ENCODE data around the gene BLTP2.
"Not testable (repeated sequence)": the region's sequence is repeated elsewhere in the genome, so short reads cannot be mapped to it uniquely, and the experiment has no call there.

The BLTP2 gene

DNA sequence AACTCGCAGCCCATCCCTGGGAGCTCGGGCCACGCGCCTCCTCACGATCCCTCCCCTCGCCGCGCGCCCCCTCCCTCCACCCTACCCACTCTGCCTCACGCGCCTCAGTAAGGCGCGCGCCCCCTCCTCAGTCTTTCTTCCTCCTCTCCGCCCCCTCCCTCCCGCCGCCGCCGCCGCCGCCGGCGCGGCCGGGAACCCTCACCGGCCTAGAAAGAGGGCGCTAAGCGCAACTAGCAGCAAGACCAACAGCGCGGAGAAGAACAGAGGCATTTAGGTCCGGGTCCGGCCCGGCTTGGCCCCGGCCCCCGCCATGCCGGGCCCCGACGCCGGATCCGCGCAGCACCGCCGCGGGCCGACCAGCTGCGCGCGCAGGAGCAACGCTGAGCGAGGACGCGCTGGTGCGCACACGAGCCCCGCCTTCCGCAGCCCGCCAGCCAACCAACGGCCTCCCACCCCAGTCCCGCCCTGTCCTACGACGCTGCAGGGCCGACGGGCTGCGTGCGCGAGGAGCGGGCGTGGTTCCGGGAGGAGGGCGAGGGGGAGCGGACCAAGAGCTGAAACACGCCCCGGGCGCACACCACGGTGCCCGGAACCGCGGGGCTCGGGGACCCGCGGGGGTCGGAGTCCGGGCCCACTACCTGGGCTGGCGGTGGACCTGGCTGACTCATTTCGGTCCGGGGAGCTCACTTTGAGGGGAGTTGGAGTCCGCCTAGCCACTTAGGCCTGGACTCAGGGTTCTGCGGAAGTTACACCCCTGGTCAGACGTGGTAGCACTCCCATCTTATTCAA is at the start of gene BLTP2:
TSS of gene BLTP2 (minus strand) at position 372 of the 789 bp plus-strand sequence. CDS start at position 270, 102 bp downstream.
- peak; percentile 96 for DNase-seq

- DNase-seq = no peak
Measured at GRCh38 chr17:28693869-28694268, 48.9 kb upstream of the BLTP2 start.

DNA sequence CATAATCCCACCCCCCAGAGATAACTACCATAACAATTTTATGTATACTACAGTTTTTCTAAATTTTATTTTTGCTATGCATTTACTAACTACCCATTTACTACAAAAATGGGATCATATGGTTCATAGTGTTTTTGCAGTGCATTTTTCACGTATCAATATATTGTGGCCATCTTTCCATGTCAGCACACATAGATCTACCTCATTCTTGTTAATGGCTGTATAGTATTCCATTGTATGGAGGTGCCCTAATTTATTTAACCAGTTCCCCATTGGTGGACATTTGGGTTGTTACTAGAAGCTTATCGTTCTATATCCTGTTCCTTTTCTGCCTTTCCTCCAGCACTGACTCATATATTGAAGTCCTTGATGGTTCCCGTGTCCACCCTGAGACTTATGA is 44.1 kb upstream of the BLTP2 start:
- DNase-seq = no peak

- DNase-seq = no peak
Measured at GRCh38 chr17:28688481-28688880, 43.5 kb upstream of the BLTP2 start.

DNA sequence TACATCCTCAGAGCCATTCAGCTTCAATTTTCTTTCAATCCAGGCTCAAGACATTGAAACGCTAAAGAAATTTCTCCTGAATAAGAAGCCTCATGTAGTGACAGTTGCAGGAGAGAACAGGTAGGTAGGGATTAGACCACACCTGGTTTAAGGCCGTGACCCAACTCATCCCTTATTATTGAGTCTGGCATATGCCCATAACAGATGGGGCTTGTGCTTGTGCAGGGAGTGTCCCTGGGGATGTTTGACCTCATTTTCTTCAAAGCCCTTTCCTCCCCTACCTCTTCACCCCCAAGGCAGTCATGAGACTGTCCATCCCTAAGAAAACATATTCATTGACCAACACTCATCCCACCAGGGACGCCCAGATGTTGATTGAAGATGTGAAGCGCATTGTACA is 41.3 kb upstream of the BLTP2 start:
- no peak for DNase-seq

DNA sequence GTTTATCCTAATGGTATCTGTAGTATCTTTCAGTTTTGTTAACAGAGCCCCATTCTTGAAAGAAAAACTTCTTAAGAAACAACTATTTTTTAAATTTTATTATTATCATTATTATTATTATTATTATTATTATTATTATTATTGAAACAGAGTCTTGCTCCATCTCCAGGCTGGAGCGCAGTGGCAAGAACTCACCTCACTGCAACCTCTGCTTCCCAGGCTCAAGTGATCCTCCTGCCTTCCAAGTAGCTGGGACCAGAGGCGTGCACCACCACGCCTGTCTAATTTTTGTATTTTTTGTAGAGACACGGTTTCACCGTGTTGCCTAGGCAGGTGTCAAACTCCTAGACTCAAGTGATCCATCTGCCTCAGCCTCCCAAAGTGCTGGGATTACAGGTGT is 40.4 kb upstream of the BLTP2 start:
- no peak for DNase-seq

DNA sequence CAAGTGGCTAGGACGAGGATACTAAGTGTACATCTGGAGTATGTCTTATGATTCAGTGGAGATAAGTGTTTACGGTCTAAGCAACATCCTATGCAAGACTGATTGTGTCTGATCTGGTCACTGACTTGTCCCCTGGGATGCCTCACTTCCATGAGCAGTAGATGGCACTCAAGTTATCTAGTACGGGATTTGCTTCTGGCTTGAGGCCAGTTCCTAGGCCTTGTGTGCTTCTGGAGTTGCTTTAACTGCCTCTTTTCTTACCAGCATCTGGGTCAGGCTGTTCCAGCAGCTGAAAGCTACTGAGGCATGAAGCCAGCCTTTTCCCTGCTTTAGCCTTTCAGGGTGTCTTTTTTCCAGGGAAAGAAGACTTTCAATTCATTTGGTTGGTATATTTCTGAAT is 40.0 kb upstream of the BLTP2 start:
- DNase-seq = no peak

DNA sequence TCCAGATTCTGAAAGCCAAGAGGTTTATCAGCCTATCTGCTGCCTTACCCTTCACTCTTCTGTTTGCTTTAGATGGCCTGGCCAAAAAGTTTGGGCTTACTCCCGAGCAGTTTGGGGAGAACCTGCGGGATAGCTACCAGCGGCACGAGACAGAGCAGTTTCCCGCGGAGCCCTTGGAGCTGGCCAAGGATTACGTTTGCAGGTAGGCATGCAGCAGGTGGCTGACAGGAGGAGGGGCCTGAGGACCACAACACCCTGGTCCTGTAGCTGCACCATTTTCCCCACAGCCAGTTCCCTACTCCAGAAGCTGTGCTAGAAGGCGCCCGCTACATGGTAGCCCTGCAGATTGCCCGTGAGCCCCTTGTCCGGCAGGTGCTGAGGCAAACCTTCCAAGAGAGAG is 37.7 kb upstream of the BLTP2 start:
- no peak for DNase-seq

DNA sequence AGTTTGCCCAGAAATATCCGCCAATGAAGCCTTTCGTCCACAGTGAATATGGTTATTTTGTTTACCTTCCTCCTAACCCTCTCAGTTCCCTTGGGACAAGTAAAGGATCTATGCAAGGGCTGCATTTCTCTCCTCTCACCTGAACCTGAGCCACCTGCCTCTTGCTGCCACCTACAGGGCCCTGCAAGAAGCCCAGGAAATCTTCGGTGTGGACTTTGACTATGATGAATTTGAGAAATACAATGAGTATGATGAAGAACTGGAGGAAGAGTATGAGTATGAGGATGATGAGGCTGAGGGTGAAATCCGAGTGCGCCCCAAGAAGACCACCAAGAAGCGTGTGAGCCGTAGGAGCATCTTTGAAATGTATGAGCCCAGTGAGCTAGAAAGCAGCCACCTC is 31.0 kb upstream of the BLTP2 start:
- DNase-seq = no peak

GRCh38 chr17:28675490-28675889 is 30.5 kb upstream of the BLTP2 start:
- no peak for DNase-seq

DNA sequence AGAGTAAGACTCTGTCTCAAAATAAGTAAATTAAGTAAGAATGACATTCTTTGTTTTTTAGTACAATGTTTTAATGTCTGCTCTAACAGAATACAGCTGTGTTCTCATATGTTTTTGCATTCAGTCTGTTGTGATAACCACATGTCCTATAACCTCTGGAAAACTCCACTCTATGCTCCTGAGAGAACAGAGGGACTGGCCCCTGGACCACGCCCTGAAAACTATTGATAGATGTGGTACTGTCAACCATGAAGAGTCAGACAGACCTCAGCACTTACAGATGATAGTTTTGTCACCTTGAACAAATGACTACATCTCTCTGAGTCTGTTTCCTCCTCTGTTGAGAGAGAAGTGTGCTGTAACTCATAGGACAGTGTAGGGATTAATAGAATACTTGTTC is 25.0 kb upstream of the BLTP2 start:
- no peak for DNase-seq

- no peak for DNase-seq
Measured at GRCh38 chr17:28667870-28668269, 22.9 kb upstream of the BLTP2 start.

GRCh38 chr17:28665994-28666393 is 21.0 kb upstream of the BLTP2 start:
- no peak for DNase-seq

GRCh38 chr17:28663723-28664122 is 18.8 kb upstream of the BLTP2 start:
- DNase-seq = no peak

GRCh38 chr17:28662527-28662829 is 17.5 kb upstream of the BLTP2 start:
- DNase-seq = no peak

DNA sequence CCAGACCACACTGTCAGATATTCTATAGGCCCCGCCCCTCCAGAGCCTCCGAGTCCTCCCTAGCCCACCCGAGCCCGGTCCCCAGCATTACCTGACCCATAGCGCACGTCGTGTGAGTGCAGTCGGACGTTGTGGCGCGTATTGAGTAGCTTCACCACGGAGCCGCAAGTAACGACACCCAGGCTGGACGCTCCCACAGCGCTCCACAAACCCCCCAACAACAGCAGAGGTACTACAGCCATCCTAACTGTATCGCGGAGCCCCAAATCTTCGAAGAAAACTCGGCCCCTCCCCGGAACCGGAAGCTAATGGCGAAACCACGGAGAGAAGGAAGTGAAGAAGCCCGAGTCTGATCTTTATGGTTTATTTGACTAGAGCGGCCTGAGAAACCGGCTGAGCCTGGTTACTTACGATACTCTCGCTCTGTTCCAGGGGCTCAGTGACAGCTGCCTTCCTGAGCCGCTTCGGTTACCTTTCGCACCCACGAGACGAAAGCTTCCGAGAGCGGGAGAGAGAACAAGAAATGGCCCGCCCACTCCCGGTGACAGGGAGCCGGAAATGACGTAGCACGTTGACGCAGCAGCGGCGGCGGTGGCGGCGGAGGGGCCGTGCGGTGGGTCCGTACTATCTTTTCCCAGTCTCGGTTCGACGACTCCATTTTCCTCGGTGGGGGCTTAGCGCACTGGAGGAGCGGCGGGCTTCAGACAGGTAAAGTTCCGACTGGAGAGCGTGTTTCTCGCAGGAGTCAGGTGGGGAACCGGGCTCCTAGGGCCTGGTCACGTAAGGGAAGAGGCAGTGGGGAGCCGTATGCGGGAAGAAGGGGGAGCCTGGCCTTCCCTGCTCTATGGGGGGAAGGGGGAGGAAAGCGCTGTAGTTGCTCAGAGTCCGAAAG is 16.9 kb upstream of the BLTP2 start, which contains the start of the genes SDF2 and SUPT6H:
TSS of gene SDF2 (minus strand) at position 272 of the 892 bp plus-strand sequence. CDS start at position 242, 30 bp downstream.
TSS of gene SUPT6H (plus strand) at position 571 of the 892 bp plus-strand sequence. CDS start 11,197 bp downstream, outside the sequence.
- peak; percentile 95 for DNase-seq

GRCh38 chr17:28659497-28659881 is 14.5 kb upstream of the BLTP2 start:
- not testable (repeated sequence) for DNase-seq

GRCh38 chr17:28658766-28659496 is 14.0 kb upstream of the BLTP2 start:
- DNase-seq = not testable (repeated sequence)

DNA sequence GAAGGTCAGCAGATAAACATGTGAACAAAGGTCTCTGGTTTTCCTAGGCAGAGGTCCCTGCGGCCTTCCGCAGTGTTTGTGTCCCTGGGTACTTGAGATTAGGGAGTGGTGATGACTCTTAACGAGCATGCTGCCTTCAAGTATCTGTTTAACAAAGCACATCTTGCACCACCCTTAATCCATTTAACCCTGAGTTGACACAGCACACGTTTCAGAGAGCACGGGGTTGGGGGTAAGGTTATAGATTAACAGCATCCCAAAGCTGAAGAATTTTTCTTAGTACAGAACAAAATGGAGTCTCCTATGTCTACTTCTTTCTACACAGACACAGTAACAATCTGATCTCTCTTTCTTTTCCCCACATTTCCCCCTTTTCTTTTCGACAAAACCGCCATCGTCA is 13.4 kb upstream of the BLTP2 start:
- DNase-seq = not testable (repeated sequence)

GRCh38 chr17:28657756-28658155 is 12.8 kb upstream of the BLTP2 start:
- DNase-seq = no peak

- DNase-seq = no peak
Measured at GRCh38 chr17:28655160-28655559, 10.2 kb upstream of the BLTP2 start.

GRCh38 chr17:28648698-28649097 is 3.7 kb upstream of the BLTP2 start:
- no peak for DNase-seq

- no peak for DNase-seq
Measured at GRCh38 chr17:28646039-28646754, 1.2 kb upstream of the BLTP2 start.

Measured in activated CD8-positive, alpha-beta memory T cell treated with anti-CD3 and anti-CD28 coated beads, Interleukin-2, amount 50 U/mL, for 4 hours (primary cell).